Measurements from ENCODE around the gene MYBPC2.

GRCh38 chr19:50476224-50476906 lies 43.7 kb downstream of the MYBPC2 start, which contains the start of the genes EMC10 and GARIN5A:
- TF ChIP-seq CTCF (IDR thresholded peaks at IDR 0.05) (no peak), EZH2 (IDR thresholded peaks at IDR 0.05; ENCODE audit: borderline replicate concordance, insufficient read depth, low read depth, low read length, poor library complexity, severe bottlenecking) (no peak)

Data from B cell (primary cell).